ENCODE results near the gene GLCCI1. TPM values are rescaled to one million over a fixed set of nuclear protein-coding genes. Genes with fewer than 3 reads are reported as not detected.

The GLCCI1 gene
- polyA plus RNA-seq, 1 donor (not counting 4 experiments of a cell fraction or from before 2014, with no cell fraction given) = 3.4 TPM

DNA sequence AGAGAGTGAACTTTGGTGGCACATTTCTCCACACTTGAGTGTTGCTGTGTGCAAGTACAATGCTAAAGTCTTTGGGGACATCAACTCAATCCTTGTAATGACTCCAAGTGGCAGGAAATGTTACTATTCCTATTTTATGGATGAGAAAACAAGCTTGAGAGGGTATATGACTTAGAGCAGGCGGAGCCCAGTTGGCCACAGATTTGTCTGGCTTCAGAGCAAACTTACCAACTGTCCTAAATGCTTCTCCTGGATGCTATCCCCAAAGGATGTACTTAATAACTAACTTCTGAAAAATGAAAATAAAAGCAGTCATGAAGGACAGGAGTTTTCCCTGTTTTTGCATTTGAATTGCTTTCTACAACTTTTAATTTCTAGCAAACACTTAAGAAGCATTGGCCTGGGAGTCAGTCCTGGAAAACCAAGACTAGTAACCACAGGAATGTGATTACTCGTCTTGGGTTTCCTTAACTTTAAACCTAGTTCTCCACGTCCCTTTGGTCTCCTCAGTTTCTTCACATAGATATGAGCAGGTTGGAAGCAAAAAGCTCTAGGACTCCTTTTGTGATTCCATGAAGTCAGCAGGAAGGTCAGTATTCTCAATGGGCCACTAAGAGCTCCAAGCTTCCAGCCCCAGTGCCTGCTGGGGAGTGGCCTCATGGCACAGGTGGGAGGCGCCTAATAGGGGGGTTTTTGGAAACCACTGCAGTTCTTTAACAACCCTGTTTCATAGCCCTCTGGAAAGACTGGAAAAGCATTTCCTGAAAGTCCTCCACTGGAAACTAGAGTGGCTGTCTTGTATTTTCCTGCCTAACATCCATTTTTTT is 140.8 kb downstream of the GLCCI1 start:
- FAIRE-seq = no peak
- no peak overlapping the region for H3K9ac ChIP-seq (ENCODE audit: control insufficient read depth, extremely low read depth, insufficient read depth, low read length)
- no peak overlapping the region for H3K4me2 ChIP-seq (ENCODE audit: control insufficient read depth, extremely low read depth, insufficient read depth, low read depth, low read length)
- H3K27ac ChIP-seq (ENCODE audit: control insufficient read depth, insufficient read depth, low read length) = no peak overlapping the region
- H3K4me3 ChIP-seq (ENCODE audit: control insufficient read depth in 2 of 3, extremely low read depth in 1 of 3, insufficient read depth in 2 of 3, low read depth in 1 of 3, low read length in 3 of 3) = no peak overlapping the region
- DNase-seq (ENCODE audit: low read depth, low spot score) = no peak
- H3K36me3 ChIP-seq (ENCODE audit: control insufficient read depth in 2 of 2, extremely low read depth in 1 of 2, insufficient read depth in 2 of 2, low read length in 2 of 2) = no peaks in the 10 kb centered on the region
- H4K20me1 ChIP-seq (ENCODE audit: control insufficient read depth, extremely low read depth, insufficient read depth, low read length) = no peaks in the 10 kb centered on the region
- no peaks in the 10 kb centered on the region for H3K9me3 ChIP-seq (ENCODE audit: control insufficient read depth, low read depth, low read length)
- no peak overlapping the region for H2AFZ ChIP-seq (ENCODE audit: control insufficient read depth, low read length)
- H3K9me1 ChIP-seq (ENCODE audit: control insufficient read depth, extremely low read depth, insufficient read depth, low read length) = no peaks in the 10 kb centered on the region
- H3K79me2 ChIP-seq (ENCODE audit: control insufficient read depth, insufficient read depth, low read length) = no peaks in the 10 kb centered on the region
- dilution Hi-C loops (cut with MboI; ENCODE audit: extremely low pct_ligation_motif_present, low sequenced_read_pairs) = no loop called here
- H3K4me1 ChIP-seq (ENCODE audit: control insufficient read depth, extremely low read depth, insufficient read depth, low read length) = no peaks in the 10 kb centered on the region
- TF ChIP-seq, protein P1, sequence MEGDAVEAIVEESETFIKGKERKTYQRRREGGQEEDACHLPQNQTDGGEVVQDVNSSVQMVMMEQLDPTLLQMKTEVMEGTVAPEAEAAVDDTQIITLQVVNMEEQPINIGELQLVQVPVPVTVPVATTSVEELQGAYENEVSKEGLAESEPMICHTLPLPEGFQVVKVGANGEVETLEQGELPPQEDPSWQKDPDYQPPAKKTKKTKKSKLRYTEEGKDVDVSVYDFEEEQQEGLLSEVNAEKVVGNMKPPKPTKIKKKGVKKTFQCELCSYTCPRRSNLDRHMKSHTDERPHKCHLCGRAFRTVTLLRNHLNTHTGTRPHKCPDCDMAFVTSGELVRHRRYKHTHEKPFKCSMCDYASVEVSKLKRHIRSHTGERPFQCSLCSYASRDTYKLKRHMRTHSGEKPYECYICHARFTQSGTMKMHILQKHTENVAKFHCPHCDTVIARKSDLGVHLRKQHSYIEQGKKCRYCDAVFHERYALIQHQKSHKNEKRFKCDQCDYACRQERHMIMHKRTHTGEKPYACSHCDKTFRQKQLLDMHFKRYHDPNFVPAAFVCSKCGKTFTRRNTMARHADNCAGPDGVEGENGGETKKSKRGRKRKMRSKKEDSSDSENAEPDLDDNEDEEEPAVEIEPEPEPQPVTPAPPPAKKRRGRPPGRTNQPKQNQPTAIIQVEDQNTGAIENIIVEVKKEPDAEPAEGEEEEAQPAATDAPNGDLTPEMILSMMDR (optimal IDR thresholded peaks at IDR 0.05 in 1 of 3, IDR thresholded peaks at IDR 0.05 in 1 of 3, conservative IDR thresholded peaks at IDR 0.05 in 1 of 3; ENCODE audit: extremely low read depth in 1 of 3, insufficient read depth in 2 of 3, low read length in 3 of 3) = no peak
- no peaks in the 10 kb centered on the region for H3K27me3 ChIP-seq (ENCODE audit: control insufficient read depth, extremely low read depth, insufficient read depth, low read length)

DNA sequence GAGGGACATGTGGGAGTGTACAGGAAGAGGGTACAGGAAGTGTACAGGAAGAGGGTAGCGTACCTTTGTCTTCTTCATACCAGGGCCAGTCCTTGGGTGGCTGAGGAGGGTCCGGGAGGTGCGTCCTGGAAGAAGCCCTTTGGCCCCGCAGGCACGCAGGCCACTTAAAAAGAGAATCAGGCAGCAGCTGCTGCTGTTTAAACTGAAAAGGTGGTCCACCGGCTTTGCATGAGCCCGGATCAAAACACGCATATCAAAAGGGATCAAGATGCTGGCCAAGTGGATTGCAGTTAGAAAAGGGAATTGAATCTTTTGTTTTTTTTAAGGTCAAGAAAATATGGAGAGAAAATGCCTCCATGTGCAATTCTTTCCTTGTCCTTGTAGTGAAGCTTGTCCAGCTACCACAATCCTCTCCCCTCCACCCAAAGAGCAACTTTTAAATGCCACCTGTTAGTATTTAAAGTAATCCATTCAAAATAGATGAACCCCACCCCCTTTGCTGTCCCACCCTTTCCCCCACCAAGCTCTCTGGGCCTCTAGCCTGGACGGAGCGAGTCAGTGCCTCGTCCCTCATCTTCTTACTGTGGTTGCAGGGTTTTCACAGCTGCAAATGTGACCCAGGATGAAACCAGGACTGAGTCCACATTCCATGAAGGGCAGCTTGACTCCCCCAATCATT is 142.8 kb downstream of the GLCCI1 start:
- H2AFZ ChIP-seq (ENCODE audit: control insufficient read depth, low read length) = no peak overlapping the region
- H4K20me1 ChIP-seq (ENCODE audit: control insufficient read depth, extremely low read depth, insufficient read depth, low read length) = no peaks in the 10 kb centered on the region
- DNase-seq (ENCODE audit: low read depth, low spot score) = no peak
- H3K79me2 ChIP-seq (ENCODE audit: control insufficient read depth, insufficient read depth, low read length) = no peaks in the 10 kb centered on the region
- no peak overlapping the region for H3K27ac ChIP-seq (ENCODE audit: control insufficient read depth, insufficient read depth, low read length)
- H3K4me2 ChIP-seq (ENCODE audit: control insufficient read depth, extremely low read depth, insufficient read depth, low read depth, low read length) = no peak overlapping the region
- H3K36me3 ChIP-seq (ENCODE audit: control insufficient read depth in 2 of 2, extremely low read depth in 1 of 2, insufficient read depth in 2 of 2, low read length in 2 of 2) = no peaks in the 10 kb centered on the region
- H3K9ac ChIP-seq (ENCODE audit: control insufficient read depth, extremely low read depth, insufficient read depth, low read length) = no peak overlapping the region
- dilution Hi-C loops (cut with MboI; ENCODE audit: extremely low pct_ligation_motif_present, low sequenced_read_pairs) = no loop called here
- no peaks in the 10 kb centered on the region for H3K9me3 ChIP-seq (ENCODE audit: control insufficient read depth, low read depth, low read length)
- H3K27me3 ChIP-seq (ENCODE audit: control insufficient read depth, extremely low read depth, insufficient read depth, low read length) = no peaks in the 10 kb centered on the region
- H3K4me3 ChIP-seq (ENCODE audit: control insufficient read depth in 2 of 3, extremely low read depth in 1 of 3, insufficient read depth in 2 of 3, low read depth in 1 of 3, low read length in 3 of 3) = no peak overlapping the region
- TF ChIP-seq, protein P1 (optimal IDR thresholded peaks at IDR 0.05 in 1 of 3, IDR thresholded peaks at IDR 0.05 in 1 of 3, conservative IDR thresholded peaks at IDR 0.05 in 1 of 3; ENCODE audit: extremely low read depth in 1 of 3, insufficient read depth in 2 of 3, low read length in 3 of 3) = no peak
- TF ChIP-seq EZH2 (IDR thresholded peaks at IDR 0.05; ENCODE audit: low read length) = no peak
- no peak for FAIRE-seq
- H3K4me1 ChIP-seq (ENCODE audit: control insufficient read depth, extremely low read depth, insufficient read depth, low read length) = no peaks in the 10 kb centered on the region
- no peaks in the 10 kb centered on the region for H3K9me1 ChIP-seq (ENCODE audit: control insufficient read depth, extremely low read depth, insufficient read depth, low read length)

All from keratinocyte (primary cell).